Stimulated activated CD4-positive, alpha-beta T cell treated with anti-CD3 and anti-CD28 coated beads, Interleukin-2, amount 100 ng/mL, for 4 hours (primary cell): ENCODE results near the gene CD68.
"Not testable (repeated sequence)": the region's sequence is repeated elsewhere in the genome, so short reads cannot be mapped to it uniquely, and the experiment has no call there.

Experiments
- DNase-seq: peaks from one replicate; pipeline ENCODE4 v3.0.0-alpha.2; 2020; ENCODE audit warnings: low read depth

The CD68 gene

GRCh38 chr17:7580604-7581575, 1.5 kb downstream of the CD68 start:
- no peak for DNase-seq

- no peak for DNase-seq
Observed at GRCh38 chr17:7582396-7583252, 3.2 kb downstream of the CD68 start.

GRCh38 chr17:7583253-7584109, 4.0 kb downstream of the CD68 start, which contains the start of gene MPDU1:
MPDU1 (plus strand) TSS chr17:7583852; CDS start chr17:7583863, 11 bp downstream.
- peak; percentile 91 for DNase-seq

GRCh38 chr17:7586673-7587419, 7.4 kb downstream of the CD68 start:
- no peak for DNase-seq

GRCh38 chr17:7587420-7588151, 8.1 kb downstream of the CD68 start:
- DNase-seq: no peak

- DNase-seq: no peak
Observed at GRCh38 chr17:7588553-7589203, 9.2 kb downstream of the CD68 start.

DNA sequence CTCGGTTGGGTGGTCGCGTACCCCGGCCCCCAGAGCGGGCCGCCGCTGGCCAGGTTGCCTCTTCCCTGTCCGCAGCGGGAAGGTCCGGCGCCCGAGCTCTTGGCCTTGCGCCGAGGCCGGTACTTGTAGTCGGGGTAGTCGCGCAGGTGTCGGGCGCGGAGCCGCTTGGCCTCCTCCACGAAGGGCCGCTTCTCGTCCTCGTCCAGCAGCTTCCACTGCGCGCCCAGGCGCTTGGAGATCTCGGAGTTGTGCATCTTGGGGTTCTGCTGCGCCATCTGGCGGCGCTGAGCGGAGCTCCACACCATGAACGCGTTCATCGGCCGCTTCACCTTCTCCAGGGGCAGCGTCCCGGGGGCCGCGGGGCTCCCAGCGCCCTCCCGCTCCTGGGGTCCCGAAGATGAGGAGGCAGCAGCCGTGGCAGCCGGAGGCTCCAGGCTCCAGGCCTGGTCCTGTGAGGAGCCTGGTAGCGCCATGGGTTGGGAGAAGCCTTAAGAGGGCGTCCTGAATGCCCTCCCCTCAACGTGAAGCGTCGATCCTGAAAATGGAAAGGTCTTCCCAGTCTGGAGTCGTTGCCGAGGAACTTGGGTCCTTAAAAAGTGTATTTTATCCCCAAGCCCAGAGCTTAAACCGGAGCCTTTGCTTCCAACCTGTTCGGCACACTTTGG, 9.9 kb downstream of the CD68 start:
- DNase-seq: peak; percentile 46

DNA sequence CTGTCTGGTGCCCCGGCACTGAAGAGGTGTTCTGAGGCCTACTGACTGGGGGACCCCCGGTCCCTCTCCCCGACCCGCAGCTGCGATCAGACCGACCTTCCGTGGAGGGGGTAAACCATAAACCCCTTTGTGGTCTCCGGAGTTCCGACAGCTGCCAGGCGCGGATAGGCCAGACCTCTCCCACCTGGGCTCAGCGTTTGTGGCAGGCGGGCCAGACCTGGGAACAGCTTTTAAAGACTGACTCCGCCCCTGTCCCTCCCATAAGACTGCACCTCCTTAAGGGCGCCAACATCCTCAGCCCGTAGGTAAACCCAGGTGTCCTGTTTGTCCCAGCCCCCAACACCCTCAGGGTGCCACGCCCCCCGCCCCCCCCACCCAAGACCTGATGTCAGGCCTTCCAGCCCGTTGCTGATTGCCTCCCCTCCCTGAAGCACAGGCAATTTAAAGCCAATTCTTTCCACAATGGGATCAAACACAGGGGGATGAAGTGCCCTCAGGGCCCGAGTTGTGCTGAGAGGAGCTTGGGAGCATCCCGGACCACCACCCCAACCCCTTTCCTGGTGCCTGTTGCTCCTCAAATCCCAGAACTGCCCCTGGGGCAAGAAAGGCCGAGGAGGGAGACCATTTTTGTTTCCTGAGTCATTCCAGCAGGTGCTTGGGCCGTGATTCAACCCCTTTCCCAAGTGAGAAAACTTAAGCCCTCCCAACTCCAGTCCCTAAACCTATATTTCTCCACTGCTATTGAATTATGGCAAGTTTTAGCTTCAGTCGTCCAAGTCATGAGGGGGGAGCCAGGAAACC, 10.7 kb downstream of the CD68 start, which contains the start of gene SOX15:
TSS of gene SOX15 (minus strand) at position 204 of the 801 bp plus-strand sequence. CDS start 418 bp downstream, outside the sequence.
- DNase-seq: no peak

GRCh38 chr17:7590743-7591142, 11.3 kb downstream of the CD68 start:
- no peak for DNase-seq

DNA sequence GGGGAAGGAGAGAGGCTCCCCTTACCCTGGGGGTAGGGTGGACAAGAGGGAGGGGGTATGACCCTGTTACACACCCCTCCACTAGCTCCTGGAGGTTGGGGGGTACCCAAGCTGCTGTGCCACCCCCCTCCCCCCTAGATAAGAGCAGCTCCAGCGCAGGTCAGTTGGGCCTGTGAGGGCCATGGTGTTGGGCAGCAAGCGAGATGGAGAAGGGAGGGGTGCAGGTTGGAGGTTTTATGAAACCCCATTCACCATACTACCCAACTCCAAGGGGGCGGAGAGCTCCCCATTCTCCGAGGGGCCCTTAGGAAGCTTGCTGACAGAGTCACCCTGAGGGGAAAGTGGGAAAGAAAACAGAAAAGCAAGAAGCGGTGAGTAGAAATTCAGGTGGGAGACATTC, 12.2 kb downstream of the CD68 start:
- DNase-seq: no peak

DNA sequence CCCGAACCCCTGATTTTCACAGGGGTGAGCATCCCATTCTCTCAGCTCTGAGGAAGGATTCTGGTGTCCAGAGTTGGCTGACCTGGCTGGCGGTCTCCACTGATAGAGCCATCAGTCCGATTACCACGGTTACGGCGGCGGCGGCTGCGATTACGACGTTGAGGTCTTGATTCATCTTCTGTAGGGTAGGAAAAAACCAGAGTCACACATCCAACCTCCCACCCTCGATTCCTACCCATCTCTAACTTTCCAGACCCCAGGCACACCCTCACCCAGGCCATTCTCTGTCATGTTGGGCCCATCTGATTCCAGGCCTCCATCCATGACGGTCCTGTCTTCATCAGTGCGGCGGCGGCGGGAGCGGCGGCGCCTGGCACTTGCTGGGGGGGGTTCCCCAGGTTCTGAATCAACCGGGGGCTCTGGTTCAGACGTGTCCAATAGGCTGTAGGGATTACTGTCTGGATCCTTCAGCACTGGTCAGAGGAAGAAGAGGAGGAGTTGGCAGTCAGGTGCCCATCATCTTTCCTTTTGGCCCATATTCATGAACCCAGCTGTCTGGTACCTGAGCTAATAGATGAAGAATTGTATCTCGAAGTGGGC, 13.1 kb downstream of the CD68 start:
- no peak for DNase-seq

GRCh38 chr17:7593296-7593695, 13.9 kb downstream of the CD68 start:
- DNase-seq: no peak

DNA sequence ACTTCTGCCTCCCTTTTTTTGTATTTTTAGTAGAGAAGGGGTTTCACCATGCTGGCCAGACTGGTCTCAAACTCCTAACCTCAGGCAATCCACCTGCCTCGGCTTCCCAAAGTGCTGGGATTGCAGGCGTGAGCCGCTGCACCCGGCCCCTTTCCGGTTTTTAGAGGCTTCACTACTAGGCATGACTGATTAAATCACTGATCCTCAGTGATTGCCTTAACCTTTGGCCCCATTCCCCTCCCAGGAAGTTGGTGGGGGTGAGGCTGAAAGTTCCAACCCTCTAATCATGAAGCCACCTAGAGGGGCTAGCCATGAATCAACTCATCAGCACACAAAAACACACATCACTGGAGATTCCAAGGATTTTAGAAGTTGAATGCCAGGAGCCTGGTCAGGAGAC, 18.1 kb downstream of the CD68 start:
- not testable (repeated sequence) for DNase-seq

GRCh38 chr17:7606280-7606679, 26.8 kb downstream of the CD68 start:
- DNase-seq: no peak

DNA sequence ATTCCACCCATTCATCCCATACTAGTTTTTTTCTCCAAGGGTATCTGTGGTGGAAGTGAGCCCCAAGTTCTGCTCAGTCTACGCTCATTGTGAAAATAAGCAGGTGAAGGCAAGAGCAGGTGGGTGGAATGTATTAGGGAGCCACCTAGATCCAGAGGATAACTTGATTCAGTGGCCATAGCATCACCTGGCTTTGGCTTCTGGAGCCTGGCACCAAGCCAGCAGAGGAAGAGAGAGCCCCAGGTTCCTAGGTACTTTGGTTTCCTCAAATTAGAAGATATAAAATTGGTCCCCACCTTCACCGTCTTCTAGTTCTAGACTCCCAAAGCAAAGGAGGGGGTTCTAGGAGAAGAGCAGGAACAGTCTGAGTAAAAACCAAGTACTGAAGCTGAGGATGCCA, 31.2 kb downstream of the CD68 start:
- no peak for DNase-seq

GRCh38 chr17:7611635-7612293, 32.3 kb downstream of the CD68 start:
- no peak for DNase-seq

DNA sequence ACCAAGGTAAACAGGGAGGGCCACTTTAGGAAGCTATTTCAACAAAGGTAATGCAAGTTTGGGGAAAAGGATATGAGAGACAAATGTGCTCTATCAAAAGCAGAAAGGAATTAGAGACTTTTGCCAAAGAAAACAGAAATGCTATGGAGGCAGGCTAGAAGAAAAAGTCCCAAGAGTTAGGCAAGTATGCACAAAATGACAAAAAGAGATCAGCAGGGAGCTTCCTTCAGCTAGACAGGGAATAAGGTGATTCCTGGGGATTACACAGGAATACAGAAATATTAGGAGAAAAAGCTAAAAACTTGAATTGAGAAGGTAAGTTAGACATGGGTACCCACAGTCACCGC, 32.8 kb downstream of the CD68 start:
- DNase-seq: no peak
